Gastroesophageal sphincter (tissue), 4 donors: Measurements from ENCODE around the gene RASIP1. TPM values are rescaled to one million over a fixed set of nuclear protein-coding genes. Genes with fewer than 3 reads are reported as not detected.
"Not testable (repeated sequence)": the region's sequence is repeated elsewhere in the genome, so short reads cannot be mapped to it uniquely, and the experiment has no call there.

ENCODE experiments used
- ATAC-seq: fragments of 150-250 bp; one replicate; pipeline ENCODE4 v1.9.1; 2016; ENCODE audit warnings: mild to moderate bottlenecking, moderate library complexity
- H3K27ac ChIP-seq, 4 donors: fragments of 200-600 bp; sonication (generic) in 3 of 4; 1 replicate in 3 of 4; 2 replicates in 1 of 4; pipeline ENCODE4 v1.5.1; 2016 to 2019
- H3K27me3 ChIP-seq: fragments of 200-600 bp; sonication (generic); one replicate; pipeline ENCODE4 v1.5.1; 2019
- H3K36me3 ChIP-seq, 2 donors: fragments of 200-600 bp; sonication (generic); one replicate each; pipeline ENCODE4 v1.5.1; 2019; ENCODE audit warnings: control low read depth in 1 of 2
- H3K4me1 ChIP-seq, 3 donors: fragments of 200-600 bp; sonication (generic); 1 replicate in 2 of 3; 2 replicates in 1 of 3; pipeline ENCODE4 v1.5.1; 2016 to 2019; ENCODE audit warnings: control low read depth in 2 of 3
- H3K4me3 ChIP-seq, 2 donors: fragments of 200-600 bp; sonication (generic); one replicate each; pipeline ENCODE4 v1.5.1; 2019; ENCODE audit warnings: mild to moderate bottlenecking in 1 of 2, moderate library complexity in 1 of 2
- H3K9me3 ChIP-seq, 3 donors: fragments of 200-600 bp; sonication (generic); one replicate each; pipeline ENCODE4 v1.5.1; 2017 to 2019; ENCODE audit warnings: control low read depth in 2 of 3
- CTCF ChIP-seq, 4 experiments: fragments of 200-600 bp in 2 of 4; fragments of 450-650 bp in 2 of 4; sonication (generic) in 1 of 4; IDR thresholded peaks; one replicate each; pipeline ENCODE4 v1.5.1; 2017 to 2019; ENCODE audit warnings: antibody characterized with exemption in 4 of 4, mild to moderate bottlenecking in 2 of 4, moderate library complexity in 2 of 4
- EP300 ChIP-seq: sonication (generic); formaldehyde crosslinking; IDR thresholded peaks from one replicate; pipeline ENCODE4 v1.6.1; 2017; ENCODE audit warnings: antibody characterized with exemption, mild to moderate bottlenecking
- POLR2A ChIP-seq, 2 donors: fragments of 450-650 bp; IDR thresholded peaks; one replicate each; pipeline ENCODE4 v1.6.1; 2017; ENCODE audit warnings: antibody characterized with exemption in 2 of 2, mild to moderate bottlenecking in 2 of 2, moderate library complexity in 1 of 2
- POLR2AphosphoS5 ChIP-seq: sonication (generic); formaldehyde crosslinking; IDR thresholded peaks from one replicate; pipeline ENCODE4 v1.6.1; 2017; ENCODE audit warnings: antibody characterized with exemption
- WGBS, 2 donors: methylation state at CpG; one replicate each; pipeline ENCODE4 v1.1.5; 2018; ENCODE audit warnings: low coverage in 1 of 2; 5-methylcytosine and 5-hydroxymethylcytosine counted together
- total RNA-seq, 4 donors: library from RNA; depleted of rRNA; stranded (reverse); fragments of >200 nt; gene quantifications; one replicate each; pipeline ENCODE4 v1.1.0, GENCODE V29; 2016

RASIP1 gene
- total RNA-seq, 4 donors from 2014 or later = 9.8 to 16.4 (median 10.3) TPM

DNA sequence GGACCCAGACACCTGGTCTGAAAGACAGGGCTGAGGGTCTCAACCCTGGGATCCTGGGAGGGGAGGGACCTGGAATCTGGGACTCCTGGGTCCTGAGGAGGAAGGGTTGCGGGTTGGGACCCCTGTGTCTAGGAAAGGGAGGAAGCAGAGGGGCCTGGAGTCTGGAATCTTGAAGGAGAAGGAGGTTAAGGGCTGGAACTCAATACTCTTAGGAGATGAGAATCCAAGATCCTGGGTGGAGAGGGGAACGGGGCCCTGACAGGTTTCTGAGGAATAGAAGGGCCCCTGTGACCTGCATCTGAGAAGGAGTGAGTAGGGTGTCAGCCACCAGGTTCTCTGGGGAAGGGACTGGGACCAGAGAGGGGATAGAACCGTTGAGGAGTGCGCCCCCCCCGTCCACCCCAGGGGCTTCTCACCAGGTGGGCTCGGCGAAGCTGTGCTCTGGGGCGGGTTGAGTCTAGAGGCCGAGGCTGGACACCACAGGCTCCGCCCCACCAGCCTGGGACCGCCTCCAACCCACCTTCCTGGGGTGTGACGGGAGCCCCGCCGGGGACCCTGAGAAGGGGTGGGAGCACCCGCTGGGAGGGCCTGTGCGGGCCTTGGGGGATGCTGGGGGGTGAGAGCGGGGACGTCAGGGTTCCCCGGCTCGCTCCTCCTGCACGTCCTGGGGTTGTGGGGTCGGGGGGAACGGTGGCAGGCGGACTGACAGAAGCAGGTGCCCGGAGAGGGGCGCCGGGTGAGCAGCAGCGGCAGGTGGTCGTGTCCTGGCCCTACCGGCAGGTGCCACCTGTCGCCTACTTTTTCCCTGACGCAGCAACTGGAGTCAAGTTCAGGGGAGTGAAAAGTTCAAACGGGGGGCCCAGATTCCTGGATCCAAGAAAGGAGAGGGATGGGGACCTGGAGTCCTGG is 20.9 kb downstream of the RASIP1 start, which contains the start of gene MAMSTR:
TSS of gene MAMSTR (minus strand) at position 463 of the 909 bp plus-strand sequence. CDS start 694 bp downstream, outside the sequence.
- H3K4me1 ChIP-seq = peaks cover 0 to 74% (median 42%) of the 10 kb centered on the region in 3 donors
- WGBS, 2 donors = 70 to 73% methylated on average over 2 to 3 of the region's 33 CpGs
- H3K9me3 ChIP-seq = no peaks in the 10 kb centered on the region
- H3K36me3 ChIP-seq = peaks cover 0 to 6% of the 10 kb centered on the region in 2 donors
- peak within 1 kb of the TSS; percentile 37 to 63 for H3K4me3 ChIP-seq
- H3K27ac ChIP-seq = peak within 1 kb of the TSS; percentile 3 to 97 (median 93)
- TF ChIP-seq EP300 (no peak), CTCF (IDR thresholded peaks at IDR 0.05) (peak in 1 of 4 experiments; percentile 9), POLR2A (IDR thresholded peaks at IDR 0.05) (no peak), POLR2AphosphoS5 (no peak)
- no peak for ATAC-seq
- H3K27me3 ChIP-seq = no peaks in the 10 kb centered on the region

DNA sequence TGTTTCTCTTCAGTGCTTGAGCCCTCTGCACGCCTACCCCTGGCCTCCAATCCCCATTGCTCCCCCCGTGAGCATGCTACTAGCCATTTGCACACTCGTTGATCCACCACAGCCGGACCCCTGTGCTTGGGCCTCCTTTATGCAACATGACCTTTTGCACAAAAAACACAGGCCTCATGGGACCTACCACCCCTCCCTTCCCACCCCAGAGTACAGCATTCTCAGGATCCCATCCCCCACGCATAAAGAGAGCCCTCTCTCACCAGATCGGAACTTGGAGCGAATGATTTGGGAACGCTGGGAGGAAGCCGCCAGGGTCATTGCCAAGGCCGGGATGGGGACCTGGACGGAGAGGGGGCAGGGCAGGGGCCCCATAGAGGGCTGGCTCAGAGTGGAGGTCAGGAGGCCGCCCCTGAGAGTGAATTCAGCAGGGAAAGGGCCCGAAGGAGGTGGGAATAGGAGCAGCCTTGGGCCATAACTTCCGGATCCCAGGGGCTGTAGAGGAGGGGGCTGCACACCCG is 21.6 kb downstream of the RASIP1 start:
- H3K36me3 ChIP-seq = peaks cover 0 to 6% of the 10 kb centered on the region in 2 donors
- TF ChIP-seq POLR2AphosphoS5 = no peak
- no peak overlapping the region for H3K4me3 ChIP-seq
- peaks cover 0 to 68% (median 38%) of the 10 kb centered on the region in 3 donors for H3K4me1 ChIP-seq
- H3K9me3 ChIP-seq = no peaks in the 10 kb centered on the region
- 50% methylated on average over 5 of the region's 15 CpGs; no CpG with 5 or more reads in 1 of the 2 donors for WGBS, 2 donors
- H3K27ac ChIP-seq = peak overlapping the region in 3 of 4 donors; percentile 93 to 97 (median 93)
- ATAC-seq = no peak
- no peaks in the 10 kb centered on the region for H3K27me3 ChIP-seq

- H3K27me3 ChIP-seq, H3K27ac ChIP-seq, H3K4me3 ChIP-seq, H3K9me3 ChIP-seq, H3K36me3 ChIP-seq, ATAC-seq: not testable (repeated sequence)
- H3K4me1 ChIP-seq = peaks cover 0 to 75% (median 45%) of the 10 kb centered on the region in 3 donors
- 93 to 97% methylated on average over 4 to 9 of the region's 13 CpGs for WGBS, 2 donors
Measured at GRCh38 chr19:48718106-48718505, 22.3 kb downstream of the RASIP1 start.

GRCh38 chr19:48716562-48717291 is 23.7 kb downstream of the RASIP1 start:
- no peak for ATAC-seq
- no peaks in the 10 kb centered on the region for H3K27me3 ChIP-seq
- peaks cover 0 to 81% (median 48%) of the 10 kb centered on the region in 3 donors for H3K4me1 ChIP-seq
- TF ChIP-seq POLR2A (IDR thresholded peaks at IDR 0.05) = no peak
- TF ChIP-seq EP300 = no peak
- no peak for TF ChIP-seq CTCF (IDR thresholded peaks at IDR 0.05)
- no peak for TF ChIP-seq POLR2AphosphoS5
- peaks cover 0 to 6% of the 10 kb centered on the region in 2 donors for H3K36me3 ChIP-seq
- peak overlapping the region; percentile 8 to 92 (median 86) for H3K27ac ChIP-seq
- WGBS, 2 donors = 3 to 19% methylated on average over 7 to 14 of the region's 24 CpGs
- H3K4me3 ChIP-seq = peak overlapping the region; percentile 8 to 38
- H3K9me3 ChIP-seq = no peaks in the 10 kb centered on the region

GRCh38 chr19:48715681-48716171 is 24.7 kb downstream of the RASIP1 start:
- Histone ChIP-seq H3K9me3 (no peaks in the 10 kb centered on the region), H3K4me1 (peaks cover 0 to 75% (median 46%) of the 10 kb centered on the region in 3 donors), H3K27me3 (no peaks in the 10 kb centered on the region), H3K27ac (peak overlapping the region in 3 of 4 donors; percentile 82 to 92 (median 89)), H3K36me3 (no peaks in the 10 kb centered on the region), H3K4me3 (peak overlapping the region in 1 of 2 donors; percentile 65)
- WGBS, 2 donors = 54% methylated on average over 12 of the region's 19 CpGs; no CpG with 5 or more reads in 1 of the 2 donors
- TF ChIP-seq CTCF (IDR thresholded peaks at IDR 0.05) (no peak), EP300 (no peak), POLR2A (IDR thresholded peaks at IDR 0.05) (no peak), POLR2AphosphoS5 (no peak)
- no peak for ATAC-seq
